Fibroblast of peridontal ligament (primary cell): ENCODE data around the gene CCDC74B.
"Not testable (repeated sequence)": the region's sequence is repeated elsewhere in the genome, so short reads cannot be mapped to it uniquely, and the experiment has no call there.

ENCODE experiments used
- DNase-seq: peaks from one replicate; pipeline ENCODE4 v3.0.0-alpha.2; 2010; ENCODE audit errors: extremely low read depth

The CCDC74B gene

GRCh38 chr2:130166611-130167010, 21.7 kb upstream of the CCDC74B start:
- not testable (repeated sequence) for DNase-seq

DNA sequence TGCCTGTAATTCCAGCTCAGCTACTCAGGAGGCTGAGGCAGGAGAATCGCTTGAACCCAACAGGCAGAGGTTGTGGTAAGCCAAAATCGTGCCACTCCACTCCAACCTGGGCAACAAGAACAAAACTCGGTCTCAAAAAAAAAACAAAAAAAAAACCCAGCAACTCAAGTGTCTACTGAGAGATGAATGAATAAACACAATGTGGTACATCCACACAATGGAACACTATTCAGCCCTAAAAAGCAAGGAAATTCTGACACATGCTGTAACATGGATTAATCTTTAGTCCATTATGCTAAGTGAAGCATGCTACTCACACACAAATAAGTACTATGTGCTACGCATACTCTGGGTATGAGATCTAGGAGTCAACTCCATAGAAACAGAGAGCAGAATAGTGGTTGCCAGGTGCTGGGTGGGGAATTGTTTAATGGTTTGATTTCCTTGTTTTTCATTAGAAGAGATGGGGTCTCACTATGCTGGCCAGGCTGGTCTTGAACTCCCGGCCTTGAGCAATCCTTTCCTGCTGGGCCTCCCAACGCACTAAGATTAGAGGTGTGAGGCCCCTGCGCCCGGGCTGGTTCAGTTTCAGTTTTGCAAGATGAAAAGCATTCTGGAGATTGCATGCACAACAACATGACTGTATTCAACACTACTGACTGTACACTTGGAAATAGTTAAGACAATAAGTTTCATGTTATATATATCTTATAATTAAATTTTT, 20.5 kb upstream of the CCDC74B start:
- DNase-seq = no peak

DNA sequence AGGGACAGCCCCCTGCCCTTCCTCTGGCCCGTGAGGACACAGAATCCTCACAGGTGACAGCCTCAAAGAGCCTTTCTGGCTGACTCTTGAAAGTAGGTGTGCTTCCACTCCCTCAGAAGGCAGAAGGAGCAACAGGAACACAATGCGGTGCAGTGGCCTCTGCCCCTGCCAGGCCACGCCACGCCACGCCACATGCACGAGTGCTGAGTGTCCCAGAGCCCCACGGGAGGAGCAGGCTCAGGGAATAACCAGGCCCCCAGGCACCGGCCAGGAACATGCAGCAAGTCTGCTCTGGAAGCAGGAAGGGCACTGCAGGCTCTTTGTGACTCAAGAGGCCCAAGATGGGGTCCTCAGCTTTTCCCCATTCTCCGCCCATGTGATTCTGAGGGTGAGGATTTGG, 18.1 kb upstream of the CCDC74B start:
- no peak for DNase-seq

DNA sequence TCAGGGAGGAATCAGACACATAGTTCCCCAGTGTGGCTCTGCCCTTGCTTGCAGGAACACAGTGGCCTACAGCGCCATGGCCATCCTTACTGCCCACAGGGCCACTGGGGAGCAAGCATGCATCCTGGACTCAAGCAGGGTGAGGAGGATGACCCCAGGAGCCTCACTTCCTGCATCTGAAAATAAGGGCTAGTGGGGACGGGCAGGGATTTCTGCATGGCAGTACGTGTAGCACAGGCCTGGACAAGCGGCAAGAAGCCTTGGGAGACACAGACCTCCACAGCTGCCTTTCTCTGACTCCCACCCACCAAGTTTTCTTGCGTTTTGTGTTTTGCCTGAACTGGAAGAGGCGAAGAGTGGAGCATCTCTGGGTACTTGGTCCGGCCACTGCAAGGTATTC, 17.6 kb upstream of the CCDC74B start:
- DNase-seq = not testable (repeated sequence)

DNA sequence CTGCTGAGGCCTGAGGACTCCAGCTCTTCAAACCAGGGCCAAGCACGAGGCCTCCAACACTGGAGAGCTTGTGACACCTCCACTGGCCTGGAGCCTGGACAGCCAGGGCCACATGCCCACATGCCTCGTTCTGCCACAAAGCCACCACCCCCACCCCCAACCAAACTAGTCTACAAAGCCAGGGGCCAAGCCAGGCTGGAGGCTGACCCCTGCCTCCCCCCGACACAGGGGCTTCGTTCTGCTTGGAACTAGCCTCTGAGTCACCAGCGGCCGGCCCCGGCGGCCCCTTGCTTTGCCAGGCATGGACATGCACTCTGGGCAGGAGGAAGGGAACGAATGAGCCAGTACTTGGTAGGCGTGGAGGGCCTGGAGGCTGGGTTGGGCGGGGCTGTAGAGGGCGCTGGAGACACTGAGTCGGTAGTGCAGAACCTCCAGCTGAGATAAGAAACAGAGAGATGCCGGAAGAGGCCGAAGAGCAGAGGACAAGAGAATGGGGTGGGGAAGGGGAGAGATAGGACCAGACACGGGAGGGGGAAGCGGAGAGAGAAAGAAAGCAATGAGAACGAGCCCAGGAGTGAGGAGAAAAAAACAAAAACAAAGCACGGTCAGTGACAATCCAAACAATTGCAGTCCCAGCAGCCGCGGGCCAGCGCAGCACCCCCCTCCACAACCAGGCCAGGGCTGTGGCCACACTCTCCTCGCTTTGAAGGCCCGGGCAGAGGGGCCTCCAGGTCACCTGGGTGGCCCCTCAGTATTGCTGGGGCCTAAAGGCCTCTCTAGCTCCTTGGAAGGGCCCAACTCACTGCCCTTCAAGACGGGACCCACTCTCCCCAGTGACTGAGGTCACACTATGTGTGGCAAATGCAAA, 16.2 kb upstream of the CCDC74B start:
- not testable (repeated sequence) for DNase-seq

GRCh38 chr2:130160131-130160530, 15.2 kb upstream of the CCDC74B start:
- no peak for DNase-seq

DNA sequence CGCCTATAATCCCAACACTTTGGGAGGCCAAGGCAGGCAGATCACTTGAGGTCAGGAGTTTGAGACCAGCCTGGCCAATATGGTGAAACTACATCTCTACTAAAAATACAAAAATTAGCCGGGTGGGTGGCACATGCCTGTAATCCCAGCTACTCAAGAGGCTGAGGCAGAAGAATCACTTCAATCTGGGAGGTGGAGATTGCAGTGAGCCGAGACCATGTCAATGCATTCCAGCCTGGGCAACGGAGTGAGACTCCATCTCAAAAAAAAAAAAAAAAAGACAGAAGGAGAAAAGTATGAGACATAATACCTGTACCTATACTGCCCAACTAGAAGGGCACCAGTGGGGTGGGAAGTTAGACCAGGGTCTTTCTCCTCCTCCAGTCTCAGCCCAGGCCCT, 14.5 kb upstream of the CCDC74B start:
- not testable (repeated sequence) for DNase-seq

DNA sequence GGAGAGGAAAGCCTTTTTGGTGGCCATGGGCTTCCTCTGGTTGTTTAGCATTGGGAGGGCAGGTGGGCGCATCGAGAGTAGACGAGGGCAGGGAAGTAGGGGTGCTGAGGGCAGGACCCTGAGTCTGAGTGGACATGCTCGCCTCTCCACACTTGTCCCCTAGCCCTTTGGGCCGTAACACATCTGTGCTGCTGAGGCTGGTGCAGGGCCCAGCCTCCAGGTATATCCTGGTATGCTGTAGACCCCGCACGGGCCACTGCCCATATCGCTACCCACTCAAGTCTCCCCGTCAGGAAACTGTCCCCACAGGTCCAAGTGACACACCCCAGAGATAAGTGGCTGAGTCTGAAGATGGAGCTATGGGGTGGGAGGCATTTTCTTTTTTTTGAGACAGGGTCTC, 13.7 kb upstream of the CCDC74B start:
- DNase-seq = no peak

- not testable (repeated sequence) for DNase-seq
Measured at GRCh38 chr2:130157825-130158514, 13.1 kb upstream of the CCDC74B start.

DNA sequence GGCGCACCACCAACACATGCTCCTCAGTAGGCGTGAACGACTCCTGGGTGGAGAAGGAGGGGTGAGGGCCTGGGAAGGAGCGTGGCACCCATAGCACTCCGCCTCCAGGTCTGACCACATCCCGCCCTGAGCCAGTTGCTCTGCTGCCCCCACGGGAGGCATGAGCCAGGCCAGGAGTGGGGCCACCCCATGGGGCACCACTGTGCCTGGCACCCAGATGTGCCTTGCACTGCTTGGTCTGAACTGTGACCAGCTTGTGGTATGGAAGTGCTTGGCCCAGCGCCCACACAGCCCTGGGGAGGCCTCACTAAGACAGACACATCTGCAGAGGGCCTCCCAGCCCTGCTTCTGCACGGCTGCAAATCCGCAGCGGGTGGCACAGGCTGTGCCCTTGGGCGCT, 12.4 kb upstream of the CCDC74B start:
- not testable (repeated sequence) for DNase-seq

DNA sequence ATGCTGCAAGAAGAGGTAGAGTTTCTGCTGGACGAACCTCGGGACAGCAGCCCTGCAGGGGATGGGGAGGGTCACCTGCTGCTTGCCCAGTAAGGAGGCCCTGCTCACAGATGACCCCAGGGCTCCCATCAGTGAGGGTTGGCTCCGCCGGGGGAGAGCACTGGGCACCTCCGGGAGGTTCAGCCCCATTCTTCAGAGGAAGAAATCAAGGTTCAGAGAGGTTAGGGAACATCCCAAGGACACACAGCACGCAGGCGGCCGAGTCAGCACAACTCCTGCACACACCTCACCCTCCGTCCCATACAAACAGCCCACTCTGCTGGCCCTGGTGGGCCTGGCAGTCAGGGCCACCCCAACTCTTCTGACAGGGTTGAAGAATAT, 11.7 kb upstream of the CCDC74B start:
- no peak for DNase-seq

DNA sequence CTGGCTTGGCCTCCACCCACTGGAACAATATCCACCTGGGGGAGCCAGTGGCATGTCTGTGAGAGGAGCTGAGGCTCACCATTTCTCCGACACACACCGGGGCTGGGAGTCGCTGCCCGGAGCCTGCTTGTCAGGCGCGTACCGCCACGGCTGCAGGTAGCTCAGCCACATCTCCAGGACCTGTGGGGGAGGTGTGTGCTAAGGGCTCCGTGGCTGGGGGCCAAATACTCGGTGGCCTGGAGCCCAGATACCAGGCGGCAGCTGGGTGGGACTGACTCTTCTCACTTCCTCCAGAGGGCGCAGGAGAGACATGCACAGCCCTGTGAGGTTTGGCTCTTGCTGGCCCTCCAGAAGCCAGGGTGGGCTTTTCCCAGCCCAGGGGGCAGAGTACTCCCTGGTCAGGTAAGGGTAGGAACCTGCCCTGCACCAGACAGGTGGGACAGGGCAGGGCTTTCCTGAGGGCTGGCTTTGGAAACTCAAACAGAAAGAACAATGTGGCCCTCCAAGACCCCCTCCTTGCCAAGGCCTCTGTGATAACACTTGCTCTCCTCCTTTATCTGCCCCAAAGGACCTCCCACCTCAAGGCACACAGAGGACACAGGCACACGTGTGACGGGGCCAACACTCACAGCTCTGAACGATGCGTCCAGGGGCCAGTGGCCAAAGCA, 11.2 kb upstream of the CCDC74B start:
- DNase-seq = peak; percentile 17

- DNase-seq = no peak
Measured at GRCh38 chr2:130154773-130155765, 10.2 kb upstream of the CCDC74B start.

DNA sequence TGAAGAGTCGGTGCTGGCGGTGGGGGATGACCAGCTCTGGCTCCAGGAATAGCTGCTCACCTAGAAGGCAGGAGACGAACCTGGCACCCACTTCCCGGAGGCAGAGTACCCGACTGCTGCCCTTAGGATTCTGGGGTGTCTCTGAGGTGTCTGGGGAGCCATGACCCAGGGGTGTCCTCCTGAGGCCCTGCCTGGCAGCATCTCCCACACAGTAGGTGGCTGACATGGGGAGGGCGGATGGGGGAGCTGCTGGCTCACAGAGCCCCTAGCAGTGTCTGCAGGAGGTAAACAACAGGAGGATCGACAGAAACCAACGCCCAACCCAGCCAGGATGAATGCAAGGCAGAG, 9.5 kb upstream of the CCDC74B start:
- not testable (repeated sequence) for DNase-seq

DNA sequence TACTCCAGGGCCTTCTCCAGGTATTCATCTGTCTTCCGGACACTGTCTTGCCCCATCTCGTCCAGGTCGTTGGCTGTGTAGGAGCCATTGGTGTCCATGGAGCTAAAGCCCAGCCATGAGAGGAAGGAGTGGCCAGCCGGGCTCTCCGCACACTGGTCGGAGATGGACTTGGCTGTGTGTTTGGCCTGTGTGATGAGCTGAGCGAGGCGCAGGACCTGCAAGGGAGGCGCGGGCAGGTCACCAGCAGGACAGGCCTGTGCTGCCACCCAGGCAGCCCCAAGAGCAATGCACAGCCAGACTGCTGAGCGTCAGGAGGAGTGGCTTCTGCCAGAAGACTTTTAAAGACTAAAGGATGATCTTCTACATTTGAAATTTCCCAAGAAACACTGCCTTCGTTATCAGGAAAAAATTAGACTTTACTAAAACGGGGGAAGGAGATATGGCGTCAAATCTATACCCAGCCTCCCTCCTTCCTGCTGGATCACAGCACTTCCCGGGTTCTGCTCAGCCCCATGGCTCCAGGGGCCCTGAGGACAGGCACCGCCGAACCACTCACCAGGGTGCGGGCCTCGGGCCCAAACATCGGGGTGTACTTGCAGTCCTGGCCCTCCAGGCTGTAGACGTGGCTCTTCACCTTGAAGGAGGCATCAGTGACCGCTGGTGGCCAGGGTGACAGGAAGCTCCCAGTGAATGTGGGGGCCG, 9.0 kb upstream of the CCDC74B start:
- DNase-seq = not testable (repeated sequence)

DNA sequence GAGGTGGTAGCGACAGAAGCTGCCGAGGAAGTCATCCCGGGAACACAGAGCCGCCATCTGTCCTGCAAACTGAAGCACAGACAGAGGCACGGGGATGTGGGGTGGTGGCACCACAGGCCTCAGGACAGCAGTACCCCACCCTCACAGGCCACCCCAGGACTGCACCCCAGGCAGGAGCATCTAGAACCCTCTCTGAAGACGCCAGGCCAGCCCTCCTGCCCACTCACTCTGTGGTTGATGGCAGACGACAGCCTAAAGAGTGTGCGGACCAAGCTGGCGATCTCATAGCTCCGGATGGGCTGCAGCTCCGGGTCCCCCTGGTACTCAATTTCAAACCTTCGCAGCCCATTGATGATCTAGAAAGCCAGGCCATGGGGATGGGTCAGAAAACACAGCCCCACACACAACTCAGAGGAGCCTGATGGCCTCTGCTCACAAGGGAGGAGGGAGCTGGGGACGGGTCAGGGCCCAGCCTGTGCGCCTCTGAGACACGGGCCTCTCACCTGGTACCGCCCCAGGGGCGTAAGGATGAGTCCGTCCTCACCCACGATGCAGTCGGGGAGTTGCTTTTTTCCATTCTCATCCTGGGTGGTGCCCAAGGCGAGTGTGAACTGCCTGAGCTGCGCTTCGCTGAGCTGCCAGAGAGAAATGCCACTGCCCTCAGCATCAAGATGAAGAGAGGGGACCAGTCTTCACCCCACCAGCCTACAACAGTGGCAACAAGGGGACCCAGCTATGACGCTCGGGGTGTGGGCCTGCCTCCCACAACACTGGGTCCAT, 8.1 kb upstream of the CCDC74B start:
- DNase-seq = no peak

DNA sequence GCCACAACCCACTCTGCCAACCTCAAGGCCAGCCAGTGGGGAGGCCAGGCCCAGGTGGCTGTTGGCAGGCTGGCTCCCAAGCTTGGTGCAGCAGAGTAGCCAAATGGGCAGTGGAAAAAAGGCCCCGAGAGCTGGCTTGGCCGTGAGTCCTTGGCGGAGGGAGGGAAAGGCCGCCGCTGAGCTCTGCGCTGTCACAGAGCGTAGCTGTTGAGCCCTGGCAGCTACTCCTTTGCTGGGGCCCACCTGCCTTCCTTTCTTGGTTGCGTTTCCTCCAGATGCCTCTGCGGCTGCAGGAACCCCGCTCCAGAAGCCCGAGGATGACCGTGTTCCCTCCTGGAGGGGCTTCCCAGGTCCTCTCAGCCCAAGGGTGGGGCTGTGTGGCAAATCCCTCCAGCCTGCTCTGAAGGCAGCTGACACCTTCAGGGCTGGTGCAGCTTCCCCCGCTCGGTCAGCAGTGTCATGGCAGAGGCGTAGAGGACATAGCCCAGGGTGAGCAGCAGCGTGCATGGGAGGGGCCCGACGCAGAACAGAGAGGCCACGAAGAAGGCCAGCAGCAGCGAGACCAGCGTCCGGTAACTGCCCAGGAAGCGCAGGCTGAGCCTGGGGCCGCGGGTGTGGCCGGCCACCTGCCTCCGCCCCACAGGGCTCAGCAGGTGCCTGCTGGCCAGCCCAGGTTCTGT, 7.4 kb upstream of the CCDC74B start:
- not testable (repeated sequence) for DNase-seq

DNA sequence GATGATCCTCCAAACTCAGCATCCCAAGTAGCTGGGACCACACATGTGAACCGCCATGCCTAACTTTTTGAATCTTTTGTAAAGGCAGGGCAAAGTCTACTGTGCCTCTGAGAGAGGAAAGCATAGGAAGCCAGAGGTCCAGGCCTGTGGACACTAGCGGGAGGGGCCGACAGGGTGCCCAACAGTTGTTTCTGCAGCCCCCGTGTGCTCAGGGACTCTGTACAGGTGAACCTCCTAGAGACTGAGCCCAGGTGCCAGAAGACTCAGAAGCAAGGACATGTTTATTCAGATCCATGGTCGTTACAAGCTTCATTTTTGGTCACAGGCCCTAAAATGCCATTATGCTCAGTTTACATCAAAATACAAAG, 6.2 kb upstream of the CCDC74B start:
- not testable (repeated sequence) for DNase-seq
